T-cell (primary cell): ENCODE measurements around the gene RINL. TPM values are rescaled to one million over a fixed set of nuclear protein-coding genes. Genes with fewer than 3 reads are reported as not detected.

ENCODE experiments used
- ATAC-seq, 4 experiments: fragments of 200-7000 bp in 3 of 4; fragments of 150-1000 bp in 1 of 4; cut with Tn5 transposase; replicated peaks in 1 of 4; 1 replicate in 3 of 4; 2 replicates in 1 of 4; pipeline ENCODE4 v1.10.0; 2021; ENCODE audit warnings: moderate library complexity in 3 of 4, mild to moderate bottlenecking in 2 of 4, moderate number of reproducible peaks in 1 of 4
- CTCF ChIA-PET, 2 donors: fragments of 300-600 bp; sonication (Branson Sonifier 250); formaldehyde crosslinking; loops; one replicate each; lab custom pipeline; 2022; ENCODE audit warnings: antibody characterized with exemption in 2 of 2; lab: Charles Lee
- POLR2A ChIA-PET, 2 donors: fragments of 300-600 bp; sonication (Branson Sonifier 250); formaldehyde crosslinking; loops; one replicate each; lab custom pipeline; 2022; ENCODE audit warnings: antibody characterized with exemption in 2 of 2; lab: Charles Lee
- DNase-seq, 35 experiments: peaks; one replicate each; pipeline versions ENCODE4 v3.0.0 to v3.0.0-alpha.2; 2013 to 2023
- H3K27ac ChIP-seq: one replicate; pipeline ENCODE4 v1.5.1; 2013; ENCODE audit warnings: low read length
- H3K27me3 ChIP-seq, 2 experiments: replicated peaks in 1 of 2; 1 replicate in 1 of 2; 2 replicates in 1 of 2; pipeline versions ENCODE4 v1.6.1 to v1.7.0; 2013; ENCODE audit warnings: low read length in 1 of 2, mixed read lengths in 1 of 2; ENCODE audit not compliant: control insufficient read depth in 2 of 2, insufficient read depth in 2 of 2; ENCODE audit errors: extremely low read depth in 1 of 2
- H3K36me3 ChIP-seq, 2 donors: 1 replicate in 1 of 2; 2 replicates in 1 of 2; pipeline versions ENCODE4 v1.6.1 to v1.7.0; 2013; ENCODE audit warnings: low read length in 1 of 2; ENCODE audit not compliant: control insufficient read depth in 2 of 2, insufficient read depth in 1 of 2; ENCODE audit errors: extremely low read depth in 1 of 2
- H3K4me1 ChIP-seq, 2 experiments: 1 replicate in 1 of 2; 2 replicates in 1 of 2; pipeline versions ENCODE4 v1.6.1 to v1.7.0; 2013; ENCODE audit warnings: low read length in 2 of 2, mixed read lengths in 1 of 2; ENCODE audit not compliant: insufficient read depth in 2 of 2, control insufficient read depth in 1 of 2; ENCODE audit errors: extremely low read depth in 1 of 2
- H3K4me3 ChIP-seq, 2 donors: 1 replicate in 1 of 2; 2 replicates in 1 of 2; pipeline versions ENCODE4 v1.5.1 to v1.7.0; 2013; ENCODE audit warnings: mild to moderate bottlenecking in 2 of 2, low read length in 1 of 2, moderate library complexity in 1 of 2; ENCODE audit not compliant: control insufficient read depth in 1 of 2; ENCODE audit errors: extremely low read depth in 1 of 2
- H3K9me3 ChIP-seq: 2 replicates; pipeline ENCODE4 v1.7.0; 2013
- H3K27ac Mint-ChIP-seq, 2 donors: one replicate each; pipeline ENCODE4 v1.8.0; 2020 to 2021; ENCODE audit warnings: mild to moderate bottlenecking in 2 of 2, mixed read lengths in 2 of 2
- H3K27me3 Mint-ChIP-seq, 2 donors: one replicate each; pipeline ENCODE4 v1.8.0; 2021 to 2022; ENCODE audit warnings: mixed read lengths in 2 of 2
- H3K36me3 Mint-ChIP-seq: one replicate; pipeline ENCODE4 v1.8.0; 2021; ENCODE audit warnings: mixed read lengths
- H3K4me1 Mint-ChIP-seq, 3 donors: one replicate each; pipeline ENCODE4 v1.8.0; 2020 to 2022; ENCODE audit warnings: mixed read lengths in 3 of 3, mild to moderate bottlenecking in 1 of 3
- H3K4me3 Mint-ChIP-seq, 3 donors: one replicate each; pipeline ENCODE4 v1.8.0; 2020 to 2022; ENCODE audit warnings: mild to moderate bottlenecking in 3 of 3, mixed read lengths in 3 of 3, moderate library complexity in 3 of 3
- H3K9me3 Mint-ChIP-seq, 3 donors: one replicate each; pipeline ENCODE4 v1.8.0; 2020 to 2022; ENCODE audit warnings: mixed read lengths in 3 of 3
- WGBS: methylation state at CpG from one replicate; pipeline ENCODE4 v1.1.5; 2013; ENCODE audit warnings: missing lambda C conversion rate; ENCODE audit not compliant: insufficient coverage; 5-methylcytosine and 5-hydroxymethylcytosine counted together
- total RNA-seq, 35 experiments: library from RNA in 6 of 35; stranded (reverse) in 6 of 35; fragments of 120-200 nt in 1 of 35; gene quantifications; one replicate each; pipeline versions ENCODE4 v1.2.1 to v1.2.4 and lab custom pipeline; 2013 to 2026

The RINL gene
- total RNA-seq, 5 donors from 2014 or later (not counting 1 experiment from before 2014, with no cell fraction given) = 44.2 to 81.3 (median 71.0) TPM

DNA sequence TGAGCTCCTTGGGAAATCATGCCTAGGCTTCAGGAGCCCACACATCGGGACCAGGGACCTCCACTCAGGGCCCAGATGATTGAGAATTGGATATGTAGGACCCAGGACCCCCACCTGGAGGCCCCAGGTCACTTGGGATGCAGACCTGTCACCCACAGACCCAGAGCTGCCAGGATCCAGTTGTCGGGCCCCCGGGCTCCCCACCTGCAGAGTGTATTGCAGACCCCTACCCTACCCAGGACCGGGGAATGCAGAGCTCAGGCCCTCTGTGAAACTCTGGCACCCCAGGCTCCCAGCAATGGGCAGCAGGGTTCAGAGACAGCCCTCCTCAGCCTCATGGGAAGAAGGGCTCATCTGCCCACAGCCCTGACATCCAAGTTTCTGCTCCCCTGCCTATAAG is 27.5 kb upstream of the RINL start:
- Histone ChIP-seq H3K27ac (no peak overlapping the region), H3K4me1 (peaks cover 4 to 19% of the 10 kb centered on the region in 2 experiments), H3K9me3 (no peaks in the 10 kb centered on the region), H3K27me3 (peaks cover 0 to 2% of the 10 kb centered on the region in 2 experiments), H3K36me3 (peaks cover 3 to 33% of the 10 kb centered on the region in 2 donors), H3K4me3 (no peak overlapping the region)
- POLR2A ChIA-PET = interaction anchor here in 1 of 2 donors (0.5 to 0.6 kb wide), 2 partner anchors 11 to 92 kb away, joined by 3 to 4 read pairs; no protein-coding TSS in a partner anchor
- H3K27ac Mint-ChIP-seq = no peak overlapping the region
- ATAC-seq = no peak
- CTCF ChIA-PET = interaction anchor here in 1 of 2 donors (0.7 kb wide), 2 partner anchors 14 to 51 kb away, joined by 4 to 5 read pairs; no protein-coding TSS in a partner anchor
- no peak for DNase-seq
- peaks cover 29 to 35% (median 30%) of the 10 kb centered on the region in 3 donors for H3K4me1 Mint-ChIP-seq
- WGBS = 100% methylated on average over 4 of the region's 4 CpGs
- H3K9me3 Mint-ChIP-seq = no peaks in the 10 kb centered on the region
- peaks cover 33% of the 10 kb centered on the region for H3K36me3 Mint-ChIP-seq
- no peaks in the 10 kb centered on the region for H3K27me3 Mint-ChIP-seq
- H3K4me3 Mint-ChIP-seq = no peak overlapping the region

DNA sequence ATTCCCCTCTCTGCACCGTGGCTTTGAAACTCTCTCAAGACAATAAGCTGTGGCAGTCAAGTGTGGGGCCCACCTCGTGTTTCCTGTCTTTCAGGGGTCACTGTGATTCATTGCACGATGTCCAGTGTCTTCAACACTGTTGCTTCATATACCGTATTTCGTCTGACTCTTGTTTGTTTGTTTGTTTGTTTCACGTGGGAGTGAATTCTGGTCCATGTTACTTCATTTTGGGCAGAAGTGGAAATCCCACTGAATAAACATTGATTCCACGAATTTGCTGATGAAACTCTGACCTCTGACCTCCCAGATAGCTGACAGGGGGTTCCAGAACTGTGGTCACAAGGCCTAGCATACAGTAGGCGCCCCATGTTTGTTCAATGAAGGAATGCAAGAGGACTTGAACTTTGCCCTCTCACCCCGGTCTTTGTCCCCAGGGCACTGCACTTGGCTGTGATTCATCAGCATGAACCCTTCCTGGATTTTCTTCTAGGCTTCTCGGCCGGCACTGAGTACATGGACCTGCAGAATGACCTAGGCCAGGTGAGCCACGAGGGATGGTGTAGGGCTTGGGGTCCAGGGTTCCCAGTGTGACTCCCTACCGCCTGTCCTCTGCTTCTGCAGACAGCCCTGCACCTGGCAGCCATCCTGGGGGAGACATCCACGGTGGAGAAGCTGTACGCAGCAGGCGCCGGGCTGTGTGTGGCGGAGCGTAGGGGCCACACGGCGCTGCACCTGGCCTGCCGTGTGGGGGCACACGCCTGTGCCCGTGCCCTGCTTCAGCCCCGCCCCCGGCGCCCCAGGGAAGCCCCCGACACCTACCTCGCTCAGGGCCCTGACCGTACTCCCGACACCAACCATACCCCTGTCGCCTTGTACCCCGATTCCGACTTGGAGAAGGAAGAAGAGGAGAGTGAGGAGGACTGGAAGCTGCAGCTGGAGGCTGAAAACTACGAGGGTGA is 26.8 kb upstream of the RINL start:
- peak overlapping the region in 1 of 2 donors; percentile 19 for H3K27ac Mint-ChIP-seq
- peaks cover 33% of the 10 kb centered on the region for H3K36me3 Mint-ChIP-seq
- ChIA-PET CTCF (interaction anchor here in 1 of 2 donors (0.5 to 0.6 kb wide), 2 partner anchors 23 to 271 kb away, joined by 3 to 5 read pairs; no protein-coding TSS in a partner anchor), POLR2A (interaction anchor here in 1 of 2 donors (0.5 kb wide), 1 partner anchor 91 kb away, joined by 4 read pairs; no protein-coding TSS in a partner anchor)
- Histone ChIP-seq H3K27me3 (no peaks in the 10 kb centered on the region), H3K4me1 (peaks cover 6 to 19% of the 10 kb centered on the region in 2 experiments), H3K4me3 (no peak overlapping the region), H3K27ac (no peak overlapping the region), H3K9me3 (no peaks in the 10 kb centered on the region), H3K36me3 (peaks cover 3 to 33% of the 10 kb centered on the region in 2 donors)
- H3K9me3 Mint-ChIP-seq = no peaks in the 10 kb centered on the region
- ATAC-seq (no peak), DNase-seq (no peak)
- 91% methylated on average over 25 of the region's 35 CpGs for WGBS
- H3K4me3 Mint-ChIP-seq = no peak overlapping the region
- H3K27me3 Mint-ChIP-seq = no peaks in the 10 kb centered on the region
- peaks cover 35 to 41% (median 35%) of the 10 kb centered on the region in 3 donors for H3K4me1 Mint-ChIP-seq

DNA sequence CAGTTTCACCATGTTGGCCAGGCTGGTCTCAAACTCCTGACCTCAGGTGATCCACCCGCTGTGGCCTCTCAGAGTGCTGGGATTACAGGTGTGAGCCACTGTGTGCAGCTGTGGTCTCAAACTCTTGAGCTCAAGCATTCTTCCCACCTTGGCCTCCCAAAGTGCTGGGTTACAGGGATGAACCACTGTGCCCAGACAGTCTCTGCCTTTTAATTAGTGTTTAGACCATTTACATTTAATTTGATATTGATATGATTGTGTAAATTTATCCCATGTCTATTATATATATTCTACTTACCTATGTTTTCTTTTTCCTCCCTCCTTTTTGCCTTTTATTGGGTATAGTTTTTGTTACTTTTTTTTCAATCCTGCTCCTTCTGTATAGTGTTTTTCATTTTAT is 23.6 kb upstream of the RINL start:
- Mint-ChIP-seq H3K4me3 (peak overlapping the region in 2 of 3 donors; percentile 54 to 86), H3K4me1 (peaks cover 45 to 49% (median 48%) of the 10 kb centered on the region in 3 donors), H3K36me3 (peaks cover 14% of the 10 kb centered on the region), H3K27ac (no peak overlapping the region), H3K27me3 (no peaks in the 10 kb centered on the region), H3K9me3 (no peaks in the 10 kb centered on the region)
- Histone ChIP-seq H3K27ac (no peak overlapping the region), H3K36me3 (peaks cover 3 to 19% of the 10 kb centered on the region in 2 donors), H3K27me3 (no peaks in the 10 kb centered on the region), H3K4me3 (no peak overlapping the region), H3K9me3 (no peaks in the 10 kb centered on the region), H3K4me1 (peaks cover 9 to 28% of the 10 kb centered on the region in 2 experiments)
- no peak for DNase-seq
- WGBS = no CpG with 5 or more reads among the region's 1 CpG
- ChIA-PET CTCF (no interaction called here), POLR2A (interaction anchor here (0.6 to 2.5 kb wide), 2 partner anchors 28 to 532 kb away, joined by 5 to 11 read pairs; partner anchors contain the start of genes MRPS12 (in 1 of the 2) and SARS2 (in 1 of the 2))
- ATAC-seq = no peak

DNA sequence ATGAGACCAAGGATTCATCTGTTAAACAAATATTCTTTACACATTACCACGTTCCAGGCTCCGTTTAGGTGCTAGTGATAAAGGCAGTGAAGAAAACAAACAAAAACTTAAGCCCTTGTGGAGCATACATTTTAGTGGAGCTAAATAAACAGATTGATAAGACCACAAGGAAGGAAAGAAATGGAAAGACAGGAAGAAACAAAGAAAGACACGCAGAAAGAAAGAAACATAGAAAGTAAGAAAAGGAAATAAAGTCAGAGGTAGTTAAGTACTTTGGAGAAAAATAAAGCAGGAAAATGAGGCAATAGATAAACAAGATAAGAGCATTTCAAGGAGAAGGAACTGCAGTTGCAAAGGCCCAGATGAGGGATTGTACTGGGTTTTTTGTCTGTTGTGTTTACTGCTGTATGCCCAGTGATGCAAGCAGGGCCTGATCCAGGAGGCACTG is 22.7 kb upstream of the RINL start:
- POLR2A ChIA-PET = interaction anchor here (0.6 to 2.5 kb wide), 5 partner anchors 11 to 188 kb away, joined by 4 to 11 read pairs (median 7); partner anchors contain the start of genes MRPS12 (in 1 of the 2) and SARS2 (in 1 of the 2)
- Mint-ChIP-seq H3K27me3 (no peaks in the 10 kb centered on the region), H3K9me3 (no peaks in the 10 kb centered on the region), H3K27ac (peak overlapping the region in 1 of 2 donors; percentile 58), H3K36me3 (peaks cover 14% of the 10 kb centered on the region), H3K4me3 (peak overlapping the region; percentile 86 to 100 (median 93)), H3K4me1 (peaks cover 46 to 50% (median 49%) of the 10 kb centered on the region in 3 donors)
- CTCF ChIA-PET = interaction anchor here (0.6 to 1.9 kb wide), 6 partner anchors 14 to 312 kb away, joined by 3 to 23 read pairs (median 6); partner anchors contain the start of genes ECH1 (in 1 of the 2), MRPS12 (in 1 of the 2) and SARS2 (in 1 of the 2)
- Histone ChIP-seq H3K4me3 (peak overlapping the region; percentile 5 to 83), H3K9me3 (no peaks in the 10 kb centered on the region), H3K27ac (peak overlapping the region; percentile 92), H3K36me3 (peaks cover 3 to 15% of the 10 kb centered on the region in 2 donors), H3K27me3 (no peaks in the 10 kb centered on the region), H3K4me1 (peaks cover 9 to 28% of the 10 kb centered on the region in 2 experiments)
- WGBS = 17% methylated on average over 1 of the region's 3 CpGs
- ATAC-seq (no peak), DNase-seq (no peak)

DNA sequence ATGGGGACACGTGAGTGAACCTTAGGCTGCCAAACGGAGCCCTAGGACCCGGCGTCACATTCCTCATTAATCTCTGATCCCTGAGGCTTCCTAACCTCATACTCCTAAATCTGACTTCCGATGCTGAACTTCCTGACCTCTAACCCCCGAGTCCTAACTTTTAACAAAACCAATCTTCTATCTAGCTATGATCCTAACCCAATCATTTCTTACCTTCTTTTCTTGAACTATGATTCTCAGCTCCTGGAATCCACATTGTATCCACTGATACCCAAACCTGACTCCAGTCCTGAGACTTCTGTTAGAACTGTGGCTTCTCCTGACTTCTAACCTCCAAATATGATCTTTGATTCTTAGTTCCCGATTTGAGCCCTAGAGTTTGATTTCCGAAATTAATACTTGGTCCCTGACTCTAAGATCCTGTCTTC is 22.1 kb upstream of the RINL start:
- POLR2A ChIA-PET = interaction anchor here (0.5 to 2.5 kb wide), 7 partner anchors 11 to 361 kb away, joined by 3 to 11 read pairs (median 7); partner anchors contain the start of genes MRPS12 (in 1 of the 2), RINL (in 1 of the 2) and SARS2 (in 1 of the 2)
- H3K4me1 ChIP-seq = peaks cover 9 to 28% of the 10 kb centered on the region in 2 experiments
- H3K36me3 ChIP-seq = peaks cover 3 to 10% of the 10 kb centered on the region in 2 donors
- peak overlapping the region; percentile 74 to 83 for H3K4me3 ChIP-seq
- H3K9me3 Mint-ChIP-seq = no peaks in the 10 kb centered on the region
- ATAC-seq (no peak), DNase-seq (no peak)
- peak overlapping the region; percentile 86 to 100 (median 93) for H3K4me3 Mint-ChIP-seq
- H3K27me3 ChIP-seq = no peaks in the 10 kb centered on the region
- H3K27ac ChIP-seq = peak overlapping the region; percentile 92
- H3K9me3 ChIP-seq = no peaks in the 10 kb centered on the region
- peak overlapping the region; percentile 91 to 94 for H3K27ac Mint-ChIP-seq
- peaks cover 11% of the 10 kb centered on the region for H3K36me3 Mint-ChIP-seq
- WGBS = 2% methylated on average over 6 of the region's 8 CpGs
- H3K27me3 Mint-ChIP-seq = no peaks in the 10 kb centered on the region
- CTCF ChIA-PET = interaction anchor here (0.6 to 1.9 kb wide), 7 partner anchors 14 to 497 kb away, joined by 3 to 23 read pairs (median 7); partner anchors contain the start of genes ECH1 (in 1 of the 2), FAM98C (in 1 of the 2), MRPS12 (in 1 of the 2) and SARS2 (in 1 of the 2)
- peaks cover 49 to 50% (median 50%) of the 10 kb centered on the region in 3 donors for H3K4me1 Mint-ChIP-seq
